NCI-H524 treated with DMSO at 0.1 percent for 48 hours (cell line): Measurements from ENCODE around the gene ART3.

Experiments used
- DNase-seq: peaks from one replicate; lab custom pipeline; 2025; lab: John Stamatoyannopoulos, UW

The ART3 gene

GRCh38 chr4:76072760-76073159 lies 1.7 kb upstream of the ART3 start:
- no peak for DNase-seq

GRCh38 chr4:76074993-76075600 lies 588 bp downstream of the ART3 start:
- no peak for DNase-seq

DNA sequence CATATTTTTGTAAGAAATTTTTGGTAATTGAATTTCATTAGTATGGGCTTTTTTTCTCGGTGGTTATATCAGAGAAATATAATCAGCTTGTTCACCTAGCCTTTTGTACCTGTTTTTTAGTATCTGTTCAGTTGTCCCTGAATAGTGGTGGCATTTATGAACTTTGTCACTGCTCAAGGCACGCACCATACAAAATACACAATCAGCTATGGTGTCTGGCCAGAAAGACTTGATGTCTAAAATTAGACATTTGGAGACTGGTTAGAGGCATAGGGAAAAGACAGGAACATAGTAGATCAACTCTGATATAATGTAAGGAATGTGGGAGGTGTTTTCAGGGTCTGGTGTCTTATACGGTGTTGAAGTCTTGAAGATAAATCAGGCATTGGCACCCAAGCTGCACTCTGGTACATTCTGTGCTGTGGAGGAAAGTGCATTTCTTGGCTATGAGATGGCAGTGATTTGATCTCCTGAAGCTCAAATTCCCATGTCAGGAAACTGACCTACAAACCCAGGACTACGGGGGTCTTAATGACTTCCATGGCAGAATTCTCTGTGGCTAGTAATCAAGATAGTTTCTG lies 3.6 kb downstream of the ART3 start:
- DNase-seq = no peak

- no peak for DNase-seq
Observed at GRCh38 chr4:76083386-76083988, 9.0 kb downstream of the ART3 start.

GRCh38 chr4:76084542-76084941 lies 10.0 kb downstream of the ART3 start:
- DNase-seq = no peak

- DNase-seq = no peak
Observed at GRCh38 chr4:76087007-76087769, 12.7 kb downstream of the ART3 start.

DNA sequence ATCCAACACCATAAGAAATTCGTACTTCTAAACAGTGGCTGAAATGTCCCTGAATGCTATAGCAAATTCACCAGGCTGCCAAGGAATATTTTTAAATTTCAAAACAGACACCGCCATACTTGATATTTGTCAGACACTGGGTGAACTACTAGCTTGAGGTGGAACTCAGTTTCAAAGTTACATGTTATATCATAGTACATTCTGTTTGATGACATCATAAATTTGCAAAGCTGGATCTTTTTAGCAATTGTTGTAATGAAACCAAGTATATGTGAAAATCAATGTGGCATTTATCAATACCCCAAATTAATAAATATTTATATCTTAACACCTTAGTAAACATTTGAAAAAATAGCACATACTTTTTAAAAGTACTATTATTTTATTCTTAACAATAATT lies 14.2 kb downstream of the ART3 start:
- no peak for DNase-seq

GRCh38 chr4:76090241-76090691 lies 15.8 kb downstream of the ART3 start:
- DNase-seq = no peak

- no peak for DNase-seq
Observed at GRCh38 chr4:76091052-76091451, 16.5 kb downstream of the ART3 start.

DNA sequence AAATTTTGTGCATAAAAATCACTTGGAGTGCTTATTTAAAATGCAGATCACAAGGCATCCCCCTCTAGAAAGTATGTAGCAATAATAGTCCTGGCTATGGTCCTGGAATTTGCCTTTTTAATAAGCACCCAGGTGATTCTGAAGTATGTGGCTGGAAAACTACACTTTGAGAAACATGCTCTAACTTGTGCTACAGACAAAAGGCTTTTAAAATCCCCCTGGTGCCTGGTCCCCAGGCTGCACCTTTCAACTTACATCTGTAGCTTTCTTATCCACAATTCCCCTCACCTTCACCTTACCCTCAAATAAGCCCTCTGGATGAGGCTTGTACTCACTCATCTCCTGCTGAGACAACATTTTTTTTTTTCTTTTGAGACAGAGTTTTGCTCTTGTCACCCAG lies 21.1 kb downstream of the ART3 start:
- no peak for DNase-seq

GRCh38 chr4:76096076-76096475 lies 21.6 kb downstream of the ART3 start:
- DNase-seq = no peak

- no peak for DNase-seq
Observed at GRCh38 chr4:76105652-76106051, 31.1 kb downstream of the ART3 start.

- no peak for DNase-seq
Observed at GRCh38 chr4:76106442-76106841, 31.9 kb downstream of the ART3 start.

DNA sequence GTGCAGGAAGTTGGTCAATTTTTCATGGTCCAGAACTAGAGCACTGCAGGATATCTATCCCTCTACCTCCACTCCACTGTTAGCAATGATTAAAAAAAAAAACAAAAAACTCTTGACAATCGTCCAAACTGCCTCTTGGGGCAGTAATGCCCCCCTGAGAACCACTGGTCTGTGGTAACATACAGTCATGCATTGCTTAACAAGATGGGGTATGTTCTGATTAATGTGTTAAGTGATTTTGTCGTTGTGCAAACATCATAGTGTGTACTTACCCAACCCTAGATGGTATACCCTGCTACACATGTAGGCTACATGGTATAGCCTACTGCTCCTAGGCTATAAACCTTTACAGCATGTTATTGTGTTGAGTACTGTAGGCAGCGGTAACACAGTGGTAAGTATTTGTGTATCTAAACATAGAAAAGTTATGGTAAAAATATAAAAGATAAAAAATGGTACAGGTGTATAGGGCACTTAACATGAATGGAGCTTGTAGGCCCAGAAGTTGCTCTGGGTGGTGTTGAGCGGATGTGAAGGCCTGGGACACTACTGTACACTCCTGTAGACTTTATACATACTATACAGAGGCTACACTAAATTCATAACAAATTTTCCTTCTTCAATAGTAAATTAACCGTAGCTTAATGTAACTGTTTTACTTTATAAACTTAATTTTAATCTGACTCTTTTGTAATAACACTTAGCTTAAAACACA lies 34.1 kb downstream of the ART3 start:
- DNase-seq = no peak

- no peak for DNase-seq
Observed at GRCh38 chr4:76116821-76117220, 42.3 kb downstream of the ART3 start.

- no peak for DNase-seq
Observed at GRCh38 chr4:76117536-76117935, 43.0 kb downstream of the ART3 start.

DNA sequence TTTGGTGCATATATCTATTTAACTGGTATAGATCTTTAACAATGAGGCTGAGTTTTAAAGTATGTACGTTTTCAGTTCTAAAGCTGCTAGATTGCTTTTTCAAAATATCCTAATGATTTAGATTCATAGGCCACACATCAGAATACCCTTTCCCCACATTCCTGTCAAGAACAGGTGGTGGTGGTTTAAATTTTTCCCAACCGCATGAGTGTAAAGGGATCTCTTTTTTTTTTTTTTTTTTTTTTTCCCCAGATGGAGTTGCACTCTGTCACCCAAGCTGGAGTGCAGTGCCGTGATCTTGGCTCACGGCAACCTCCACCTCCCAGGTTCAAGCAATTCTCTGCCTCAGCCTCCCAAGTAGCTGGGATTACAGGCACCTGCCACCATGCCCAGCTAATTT lies 45.7 kb downstream of the ART3 start:
- DNase-seq = no peak

DNA sequence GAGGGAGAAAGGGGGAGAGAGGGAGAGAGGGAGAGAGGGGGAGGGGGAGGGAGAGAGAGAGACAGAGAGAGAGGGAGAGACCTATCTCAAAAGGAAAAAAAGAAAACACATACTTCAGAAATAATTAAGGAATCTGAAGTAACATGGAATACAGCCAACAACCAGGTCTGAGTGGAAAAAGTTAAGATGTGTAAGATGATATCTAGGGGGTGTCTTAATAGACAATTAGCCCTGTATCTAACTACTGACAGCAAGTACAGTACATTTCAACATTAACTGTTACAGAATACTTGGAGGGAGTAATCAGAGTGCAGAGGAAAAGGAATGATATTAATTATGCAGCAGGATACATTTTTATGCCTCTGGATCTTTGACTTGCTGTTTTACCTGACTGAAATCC lies 51.3 kb downstream of the ART3 start:
- DNase-seq = no peak

- DNase-seq = no peak
Observed at GRCh38 chr4:76127754-76128153, 53.2 kb downstream of the ART3 start.

- no peak for DNase-seq
Observed at GRCh38 chr4:76141241-76141640, 66.7 kb downstream of the ART3 start.

- DNase-seq = no peak
Observed at GRCh38 chr4:76144546-76144945, 70.0 kb downstream of the ART3 start.

DNA sequence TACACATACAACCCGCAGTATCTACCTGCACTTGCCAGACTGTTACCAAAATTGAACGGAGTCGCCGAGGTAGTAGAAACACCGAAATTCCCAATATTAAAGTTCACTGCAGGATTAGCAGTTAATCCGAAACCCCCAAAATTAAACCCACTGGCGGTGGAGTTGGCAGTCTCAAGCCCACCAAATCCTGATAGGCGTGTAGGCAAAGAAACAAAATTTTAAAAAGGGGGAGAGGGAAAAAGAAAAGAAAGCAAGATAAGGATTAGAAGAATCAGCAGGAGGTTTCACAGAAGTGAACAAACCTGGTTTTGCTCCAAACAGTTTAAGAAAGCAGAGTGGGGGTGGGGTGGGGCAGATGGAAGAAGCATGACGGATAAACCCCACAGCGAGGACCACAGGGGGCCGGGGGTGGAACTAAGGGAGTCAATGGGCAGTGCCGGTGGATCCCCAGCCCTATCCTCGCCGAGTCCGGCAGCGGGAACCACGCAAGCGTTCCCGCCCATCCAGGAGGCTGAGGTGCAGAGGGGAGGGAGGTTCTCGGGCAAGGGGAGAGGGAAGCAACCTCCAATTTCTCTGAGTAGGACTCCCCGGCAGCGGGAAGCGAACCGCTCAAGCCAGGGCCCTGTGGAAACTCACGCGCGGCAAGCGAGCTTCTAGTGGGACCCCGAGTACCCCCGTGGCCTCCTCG lies 73.1 kb downstream of the ART3 start:
- DNase-seq = no peak
